VCaP (cell line): ENCODE results near the gene TCAP.

Source experiments
- H3K27ac ChIP-seq: fragments of 450-650 bp; 2 replicates; pipeline ENCODE4 v1.5.1; 2017
- TF ChIP-seq, protein P1 (sequence below): fragments of 450-650 bp; conservative IDR thresholded peaks from 2 replicates; pipeline ENCODE4 v1.5.1; 2017; ENCODE audit warnings: mild to moderate bottlenecking, moderate library complexity

The TCAP gene

DNA sequence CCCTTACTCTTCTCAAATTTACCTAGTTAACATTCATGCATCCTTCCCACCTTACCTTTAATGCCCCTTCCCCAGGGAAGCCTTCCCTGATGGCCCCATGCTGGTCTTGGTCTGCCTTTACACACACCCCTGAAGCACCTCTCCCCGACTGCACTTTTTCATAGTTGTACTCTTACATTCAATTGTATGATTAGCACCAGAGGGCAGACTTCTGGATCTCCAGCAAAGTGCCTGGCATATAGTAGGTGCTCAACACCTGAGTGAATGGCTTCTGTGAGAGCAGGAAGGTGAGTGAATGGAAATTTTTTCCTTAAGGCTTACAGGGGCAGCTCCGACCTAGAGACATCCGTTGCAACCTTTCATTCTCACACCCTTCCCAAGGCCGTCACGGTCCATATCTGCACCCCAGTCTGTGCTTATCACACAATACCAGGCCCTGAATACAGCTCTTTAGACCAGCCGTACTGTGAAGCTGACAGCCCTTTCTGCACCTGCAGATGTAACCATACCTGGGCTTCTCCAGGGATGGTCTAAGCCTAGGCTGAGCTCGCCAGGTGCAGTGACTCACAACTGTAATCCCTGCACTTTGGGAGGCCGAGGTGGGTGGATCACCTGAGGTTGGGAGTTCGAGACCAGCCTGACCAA, 18.3 kb downstream of the TCAP start:
- H3K27ac ChIP-seq: no peak overlapping the region
- TF ChIP-seq, protein P1, sequence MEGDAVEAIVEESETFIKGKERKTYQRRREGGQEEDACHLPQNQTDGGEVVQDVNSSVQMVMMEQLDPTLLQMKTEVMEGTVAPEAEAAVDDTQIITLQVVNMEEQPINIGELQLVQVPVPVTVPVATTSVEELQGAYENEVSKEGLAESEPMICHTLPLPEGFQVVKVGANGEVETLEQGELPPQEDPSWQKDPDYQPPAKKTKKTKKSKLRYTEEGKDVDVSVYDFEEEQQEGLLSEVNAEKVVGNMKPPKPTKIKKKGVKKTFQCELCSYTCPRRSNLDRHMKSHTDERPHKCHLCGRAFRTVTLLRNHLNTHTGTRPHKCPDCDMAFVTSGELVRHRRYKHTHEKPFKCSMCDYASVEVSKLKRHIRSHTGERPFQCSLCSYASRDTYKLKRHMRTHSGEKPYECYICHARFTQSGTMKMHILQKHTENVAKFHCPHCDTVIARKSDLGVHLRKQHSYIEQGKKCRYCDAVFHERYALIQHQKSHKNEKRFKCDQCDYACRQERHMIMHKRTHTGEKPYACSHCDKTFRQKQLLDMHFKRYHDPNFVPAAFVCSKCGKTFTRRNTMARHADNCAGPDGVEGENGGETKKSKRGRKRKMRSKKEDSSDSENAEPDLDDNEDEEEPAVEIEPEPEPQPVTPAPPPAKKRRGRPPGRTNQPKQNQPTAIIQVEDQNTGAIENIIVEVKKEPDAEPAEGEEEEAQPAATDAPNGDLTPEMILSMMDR: no peak

DNA sequence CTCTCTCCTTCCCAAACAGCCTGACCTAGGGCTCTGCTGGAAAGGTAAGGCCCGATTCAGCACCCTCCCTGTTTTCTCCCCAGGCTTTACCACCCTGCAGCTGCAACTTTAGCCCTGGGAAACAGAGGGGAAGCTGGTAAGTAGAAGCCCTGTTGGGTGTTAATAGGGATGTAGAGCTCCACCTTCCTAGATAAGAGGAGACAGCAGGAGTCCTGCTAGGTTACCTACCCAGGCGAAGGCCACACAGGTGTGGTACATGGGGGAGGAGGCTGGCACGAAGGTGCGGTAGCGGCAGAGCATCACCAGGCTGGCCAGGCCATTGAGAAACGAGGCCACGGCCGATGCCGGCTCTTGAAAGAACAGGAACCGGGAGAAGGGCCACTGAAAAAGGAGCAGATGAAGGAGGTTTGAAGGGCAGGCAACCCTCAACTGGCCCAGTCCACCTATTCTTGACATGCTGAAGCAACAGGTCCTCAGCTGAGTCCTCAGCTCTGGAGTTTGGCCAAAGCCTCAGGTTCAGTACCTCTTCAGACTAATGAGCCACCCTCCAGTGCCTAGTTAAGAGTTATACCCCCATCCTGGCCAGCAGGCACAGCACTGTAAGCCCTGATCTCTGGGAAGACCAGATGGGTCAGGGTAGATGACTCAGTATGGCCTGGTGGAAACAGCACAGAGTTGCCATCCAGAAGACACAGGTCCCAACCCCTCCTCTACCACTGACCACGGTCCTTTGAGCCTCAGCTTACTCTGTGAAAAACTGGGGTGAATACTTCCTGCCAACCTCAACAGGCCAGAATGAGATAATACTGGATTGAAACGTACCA, 19.4 kb downstream of the TCAP start:
- TF ChIP-seq, protein P1: no peak
- H3K27ac ChIP-seq: no peak overlapping the region

DNA sequence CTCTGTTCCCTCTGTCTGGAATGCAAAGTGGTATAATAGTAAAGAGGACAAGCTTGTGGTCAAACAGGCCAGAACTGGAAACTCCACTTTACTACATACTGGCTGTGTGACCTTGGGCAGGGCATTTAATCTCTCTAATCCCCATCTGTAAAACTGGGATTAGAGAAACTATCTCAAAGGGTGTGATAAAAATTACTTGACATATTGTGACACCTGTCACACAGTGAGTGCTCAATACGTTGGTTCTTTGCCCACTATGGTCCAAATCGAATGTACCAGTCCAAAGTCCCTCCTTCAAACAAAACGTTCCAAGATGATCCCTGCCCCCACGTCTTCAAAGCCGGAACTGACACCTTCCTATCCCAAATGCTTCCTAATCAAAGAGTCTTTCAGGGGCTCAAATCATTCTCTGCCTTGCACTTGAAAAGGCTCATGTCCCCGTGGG, 22.0 kb downstream of the TCAP start:
- peak overlapping the region; percentile 93 for H3K27ac ChIP-seq
- TF ChIP-seq, protein P1: no peak

DNA sequence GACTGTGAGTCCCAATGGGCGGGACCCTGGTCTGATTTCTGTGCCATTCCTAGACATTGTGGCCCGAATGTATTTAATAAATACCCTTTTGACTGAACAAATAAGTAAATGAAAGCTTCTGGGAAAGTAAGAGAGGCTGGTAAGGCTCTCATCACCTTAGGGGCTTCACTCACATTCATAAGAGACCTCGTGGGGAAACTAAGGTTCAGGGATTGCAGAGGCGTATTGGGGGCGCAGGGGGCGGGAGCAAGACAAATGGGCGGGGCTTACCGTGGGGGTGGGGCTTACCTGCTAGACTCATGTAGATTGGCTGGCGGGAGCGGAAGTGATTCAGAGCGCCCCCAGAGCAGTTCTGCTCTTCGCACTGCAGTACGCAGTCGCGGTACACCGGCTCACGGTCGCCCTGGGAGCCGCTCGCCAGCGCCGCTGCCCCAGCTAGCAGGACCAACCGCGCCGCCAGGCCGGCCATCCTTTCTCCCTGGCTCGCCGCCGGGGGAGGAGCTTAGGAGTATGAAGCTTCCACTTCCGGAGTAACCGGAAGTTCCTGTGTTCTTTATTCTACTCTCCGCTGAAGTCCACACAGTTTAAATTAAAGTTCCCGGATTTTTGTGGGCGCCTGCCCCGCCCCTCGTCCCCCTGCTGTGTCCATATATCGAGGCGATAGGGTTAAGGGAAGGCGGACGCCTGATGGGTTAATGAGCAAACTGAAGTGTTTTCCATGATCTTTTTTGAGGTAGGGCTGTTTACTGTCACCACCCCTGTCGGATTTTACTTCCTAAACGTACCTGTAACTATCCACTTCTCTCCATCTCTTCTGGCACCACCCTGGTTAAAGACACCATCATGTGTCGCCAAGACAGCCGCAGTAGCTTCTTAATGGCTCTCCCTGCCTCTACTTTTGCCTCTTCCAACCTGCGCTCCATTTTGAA, 22.7 kb downstream of the TCAP start, which contains the start of gene PGAP3:
PGAP3 (minus strand) TSS at position 512 of the 929 bp plus-strand sequence; CDS start at position 469, 43 bp downstream.
- TF ChIP-seq, protein P1: no peak

DNA sequence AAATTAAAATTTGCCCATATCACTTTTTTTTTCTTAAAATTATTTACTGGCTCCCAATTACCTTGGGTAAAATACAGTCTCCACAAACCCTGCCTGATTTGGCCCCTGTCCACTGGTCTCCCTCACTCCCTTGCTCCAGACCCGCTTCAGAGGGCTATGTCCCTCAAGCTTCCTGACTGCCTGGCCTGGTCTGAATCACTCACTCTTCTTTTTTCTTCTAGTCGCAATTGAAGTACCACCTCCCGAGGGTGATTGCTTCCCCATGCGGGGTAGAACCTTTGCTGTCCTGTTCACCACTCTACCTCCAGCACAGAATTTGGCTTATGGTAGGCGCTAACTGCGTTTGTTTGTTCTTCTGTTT, 23.3 kb downstream of the TCAP start:
- TF ChIP-seq, protein P1: no peak
- H3K27ac ChIP-seq: peak overlapping the region; percentile 93

More for the DNA sequence above, 22.7 kb downstream of the TCAP start, which contains the start of gene PGAP3:
- peak within 1 kb of the TSS; percentile 93 for H3K27ac ChIP-seq

DNA sequence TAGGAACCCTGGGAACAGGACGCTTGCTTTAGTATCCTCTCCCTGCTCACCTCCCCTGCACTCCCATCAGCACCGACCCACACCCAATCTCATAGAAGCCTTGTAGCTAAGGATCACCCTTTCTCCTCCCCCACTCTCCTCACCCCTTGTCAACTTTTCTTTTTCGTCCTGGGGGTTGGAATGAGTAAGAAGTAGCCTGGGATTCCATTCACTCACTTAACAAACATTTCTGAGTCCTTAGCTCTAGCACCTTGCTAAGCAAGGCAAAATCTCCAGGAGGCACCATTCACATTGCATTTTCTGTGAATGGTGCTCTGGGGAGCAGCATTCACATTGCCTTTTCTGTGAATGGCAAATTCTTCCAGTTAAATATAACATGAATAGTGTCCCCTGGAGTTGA, 23.8 kb downstream of the TCAP start:
- peak overlapping the region; percentile 93 for H3K27ac ChIP-seq
- TF ChIP-seq, protein P1: no peak
